Stimulated activated CD4-positive, alpha-beta T cell treated with anti-CD3 and anti-CD28 coated beads, Interleukin-12 subunit alpha, Interleukin-12 subunit beta, amount 100 ng/mL, for 4 hours (primary cell): ENCODE results near the gene EIF3J.
A peak's percentile ranks its signal among the peaks of the same experiment; 100 is the strongest.
"Not testable (repeated sequence)": the region's sequence is repeated elsewhere in the genome, so short reads cannot be mapped to it uniquely, and the experiment has no call there.

ENCODE experiments used
- DNase-seq: peaks from one replicate; pipeline ENCODE4 v3.0.0-alpha.2; 2020

EIF3J gene, protein sequence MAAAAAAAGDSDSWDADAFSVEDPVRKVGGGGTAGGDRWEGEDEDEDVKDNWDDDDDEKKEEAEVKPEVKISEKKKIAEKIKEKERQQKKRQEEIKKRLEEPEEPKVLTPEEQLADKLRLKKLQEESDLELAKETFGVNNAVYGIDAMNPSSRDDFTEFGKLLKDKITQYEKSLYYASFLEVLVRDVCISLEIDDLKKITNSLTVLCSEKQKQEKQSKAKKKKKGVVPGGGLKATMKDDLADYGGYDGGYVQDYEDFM

DNA sequence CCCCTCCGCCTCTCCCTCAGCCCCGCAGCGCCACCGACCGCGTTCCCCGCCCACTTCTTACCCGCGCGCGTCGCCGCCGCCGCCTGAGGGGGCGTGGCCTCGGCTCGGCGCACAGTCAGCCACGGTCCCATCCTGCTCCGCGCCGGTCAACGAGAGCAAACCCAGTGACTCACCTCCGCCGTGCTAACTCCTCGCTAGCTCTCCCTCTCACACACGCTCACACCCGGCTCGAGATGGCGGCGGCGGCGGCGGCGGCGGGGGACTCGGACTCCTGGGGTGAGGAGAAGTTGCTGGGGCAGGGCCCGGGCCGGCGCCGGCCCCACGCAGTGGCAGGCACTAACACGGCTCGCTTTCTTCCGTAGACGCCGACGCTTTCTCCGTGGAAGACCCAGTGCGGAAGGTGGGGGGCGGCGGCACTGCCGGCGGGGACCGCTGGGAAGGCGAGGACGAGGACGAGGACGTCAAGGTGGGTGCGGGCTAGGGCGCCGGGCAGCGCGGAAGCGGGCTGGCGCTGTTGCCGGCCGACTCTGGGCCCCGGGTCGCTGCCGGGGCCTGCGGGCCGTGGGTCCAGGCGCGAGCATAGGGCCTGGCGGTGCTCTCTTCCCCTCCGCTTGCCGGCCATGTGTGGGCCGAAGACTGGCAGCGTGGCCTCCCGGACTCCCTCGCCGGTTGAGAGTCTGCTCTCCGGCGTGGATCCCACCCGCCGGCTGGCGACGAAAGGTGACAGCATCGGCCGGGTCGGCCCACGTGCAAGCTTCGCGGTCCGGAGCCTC is at the start of gene EIF3J:
Gene EIF3J, plus strand, starts transcription at position 186 of the 773 bp plus-strand sequence. Its CDS starts 48 bp downstream, at position 234.
- DNase-seq, result peak; percentile 91

GRCh38 chr15:44489464-44489863 is 47.5 kb upstream of the EIF3J start:
- DNase-seq, result no peak

DNA sequence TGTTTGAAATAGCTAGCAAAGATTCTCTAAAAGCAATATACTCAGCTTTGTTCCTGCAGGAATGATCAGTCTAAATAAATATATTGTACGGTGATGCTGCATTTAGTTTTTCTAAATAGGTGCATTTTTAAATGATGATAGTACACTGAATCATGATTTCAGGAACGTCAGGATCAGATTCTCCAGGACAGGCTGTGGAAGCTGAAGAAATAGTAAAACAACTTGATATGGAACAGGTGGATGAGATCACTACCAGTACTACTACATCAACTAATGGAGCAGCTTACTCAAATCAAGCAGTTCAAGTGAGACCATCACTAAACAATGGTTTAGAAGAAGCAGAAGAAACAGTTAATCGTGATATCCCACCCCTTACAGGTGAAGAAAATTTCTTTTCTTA is 46.3 kb upstream of the EIF3J start:
- no peak for DNase-seq

DNA sequence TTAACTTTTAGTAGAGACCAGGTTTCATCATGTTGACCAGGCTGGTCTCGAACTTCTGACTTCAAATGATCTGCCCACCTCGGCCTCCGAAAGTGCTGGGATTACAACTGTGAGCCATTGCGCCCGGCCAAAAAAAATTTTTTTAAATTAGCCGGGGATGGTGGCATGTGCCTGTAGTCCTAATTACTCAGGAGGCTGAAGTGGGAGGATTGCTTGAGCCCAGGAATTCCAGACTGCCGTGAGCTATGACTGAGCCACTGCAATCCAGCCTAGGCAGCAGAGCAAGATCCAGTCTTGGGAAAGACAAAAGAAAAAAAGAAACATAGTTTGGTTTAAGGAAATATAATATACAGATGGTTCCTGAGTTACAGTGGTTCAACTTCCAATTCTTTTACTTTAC is 44.9 kb upstream of the EIF3J start:
- no peak for DNase-seq

GRCh38 chr15:44492672-44493071 is 44.3 kb upstream of the EIF3J start:
- no peak for DNase-seq

DNA sequence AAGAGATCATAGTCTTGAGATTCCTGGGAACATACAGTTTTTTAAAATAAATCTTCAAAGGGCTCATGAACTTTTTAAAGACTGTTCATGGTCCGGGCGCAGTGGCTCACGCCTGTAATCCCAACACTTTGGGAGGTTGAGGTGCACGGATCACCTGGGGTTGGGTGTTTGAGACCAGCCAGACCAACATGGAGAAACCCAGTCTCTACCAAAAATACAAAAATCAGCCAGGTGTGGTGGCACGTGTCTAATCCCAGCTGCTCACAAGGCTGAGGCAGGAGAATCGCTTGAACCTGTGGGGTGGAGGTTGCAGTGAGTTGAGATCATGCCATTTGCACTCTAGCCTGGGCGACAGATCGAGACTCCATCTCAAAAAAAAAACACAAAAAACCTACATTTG is 41.4 kb upstream of the EIF3J start:
- DNase-seq, result no peak

GRCh38 chr15:44500555-44500954 is 36.4 kb upstream of the EIF3J start:
- no peak for DNase-seq

DNA sequence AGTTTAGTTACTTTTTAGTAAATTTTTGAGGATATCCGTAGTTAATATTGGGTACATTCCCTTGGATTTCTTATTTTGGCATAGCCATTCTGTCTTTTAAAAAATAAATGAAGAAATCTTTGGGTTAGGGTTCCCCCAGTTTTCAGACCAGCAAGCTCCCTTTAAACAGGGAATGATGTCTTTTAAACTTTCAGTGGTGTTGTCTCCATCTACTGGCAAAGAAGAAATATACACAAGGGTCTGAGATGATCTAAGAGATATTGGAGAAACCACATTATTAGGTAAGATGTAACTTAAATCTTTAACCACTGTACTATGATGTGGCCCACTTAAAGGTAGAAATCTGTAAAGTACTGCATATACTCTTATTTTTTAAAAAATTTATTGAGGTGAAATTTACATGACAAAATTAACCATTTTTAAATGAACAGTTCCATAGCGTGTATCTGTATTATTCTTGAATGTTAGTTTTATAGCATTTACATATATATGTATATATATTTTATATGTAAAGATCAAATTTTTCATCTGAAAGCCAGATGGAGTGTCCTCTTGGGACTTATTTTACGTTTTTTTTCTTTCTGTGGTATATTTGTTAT is 35.1 kb upstream of the EIF3J start:
- DNase-seq, result no peak

DNA sequence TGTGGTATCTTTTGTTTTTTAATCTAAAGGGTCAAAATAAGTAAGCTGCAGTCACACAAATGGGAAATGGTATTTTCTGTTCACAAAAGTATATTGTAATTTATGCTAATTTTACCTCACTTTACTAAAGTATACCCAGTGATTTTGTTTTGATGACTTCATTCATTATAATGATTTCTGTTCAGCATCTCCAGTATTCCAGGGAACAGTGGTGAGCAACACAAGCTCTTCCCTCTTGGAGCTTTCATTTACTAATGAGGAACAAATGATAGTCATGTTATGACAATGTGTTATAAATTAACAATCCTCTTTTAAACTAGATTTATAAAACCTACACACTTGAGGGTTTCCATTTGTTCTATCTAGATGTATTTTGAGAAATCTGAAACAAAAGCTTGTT is 20.5 kb upstream of the EIF3J start:
- DNase-seq, result no peak

GRCh38 chr15:44519537-44519936 is 17.4 kb upstream of the EIF3J start:
- DNase-seq, result no peak

DNA sequence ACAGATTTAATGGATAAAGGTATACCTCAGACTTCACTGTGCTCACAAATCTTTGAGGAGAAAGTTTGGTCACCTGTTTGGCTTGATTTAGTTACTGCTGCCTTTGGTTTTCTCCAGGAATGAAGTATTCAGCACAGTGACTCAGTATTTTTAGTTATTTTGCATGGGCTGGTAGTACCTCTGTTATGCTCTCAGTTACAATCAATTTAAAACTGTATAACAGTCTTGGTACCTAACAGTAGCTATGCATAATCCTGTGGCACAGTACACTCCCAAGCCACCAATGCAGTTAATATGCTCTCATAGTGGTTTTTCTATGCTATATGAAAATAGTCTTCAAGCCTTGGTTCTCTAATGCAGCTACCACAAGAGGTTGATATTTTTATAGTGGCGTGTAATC is 11.9 kb upstream of the EIF3J start:
- DNase-seq, result no peak

DNA sequence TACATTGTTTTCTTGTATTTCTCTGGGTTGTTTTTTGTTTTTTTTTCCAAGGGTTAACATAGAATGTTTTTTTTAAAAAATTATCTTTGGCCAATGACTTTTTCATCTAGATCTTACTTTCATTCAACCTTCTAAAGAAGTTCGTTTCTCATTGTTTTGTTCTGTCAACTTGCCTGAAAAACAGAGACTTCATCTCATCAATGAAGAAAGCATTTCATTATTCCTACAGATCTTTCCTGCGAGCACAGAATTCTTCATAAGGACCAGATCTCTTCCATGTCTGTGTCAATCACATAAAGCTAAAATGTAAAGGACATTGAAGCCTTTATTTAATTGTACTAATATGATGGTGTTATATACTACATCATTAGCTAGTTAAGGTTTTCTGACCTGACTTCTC is 9.7 kb upstream of the EIF3J start:
- no peak for DNase-seq

DNA sequence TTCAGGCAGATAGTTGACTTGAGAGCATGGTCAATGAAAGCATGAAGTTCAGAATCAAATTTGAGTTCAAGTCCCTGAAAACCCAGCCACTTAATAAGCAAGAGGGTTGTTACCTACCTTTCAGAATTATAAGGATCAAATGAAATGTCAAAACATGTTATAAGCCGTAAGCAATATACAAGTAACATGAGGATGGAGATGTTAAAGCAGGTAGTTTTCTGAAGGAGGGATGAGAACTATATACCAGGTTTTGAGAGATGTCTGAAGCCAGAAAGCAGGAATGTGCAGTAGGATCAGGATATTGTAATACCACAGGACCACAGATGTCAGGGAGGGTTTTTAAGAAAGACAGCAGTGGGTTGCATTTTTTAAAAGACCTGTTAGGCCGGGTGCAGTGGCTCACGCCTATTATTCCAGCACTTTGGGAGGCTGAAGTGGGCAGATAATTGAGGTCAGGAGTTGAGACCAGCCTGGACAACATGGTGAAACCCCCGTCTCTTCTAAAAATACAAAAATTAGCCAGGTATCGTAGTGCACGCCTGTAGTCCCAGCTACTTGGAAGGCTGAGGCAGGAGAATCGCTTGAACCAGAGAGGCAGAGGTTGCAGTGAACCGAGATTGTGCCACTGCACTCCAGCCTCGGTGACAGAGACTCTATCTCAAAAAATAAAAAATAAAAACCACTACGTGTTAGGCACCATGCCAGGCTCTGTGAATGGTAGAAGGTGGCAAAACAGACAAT is 6.9 kb upstream of the EIF3J start:
- DNase-seq, result no peak

DNA sequence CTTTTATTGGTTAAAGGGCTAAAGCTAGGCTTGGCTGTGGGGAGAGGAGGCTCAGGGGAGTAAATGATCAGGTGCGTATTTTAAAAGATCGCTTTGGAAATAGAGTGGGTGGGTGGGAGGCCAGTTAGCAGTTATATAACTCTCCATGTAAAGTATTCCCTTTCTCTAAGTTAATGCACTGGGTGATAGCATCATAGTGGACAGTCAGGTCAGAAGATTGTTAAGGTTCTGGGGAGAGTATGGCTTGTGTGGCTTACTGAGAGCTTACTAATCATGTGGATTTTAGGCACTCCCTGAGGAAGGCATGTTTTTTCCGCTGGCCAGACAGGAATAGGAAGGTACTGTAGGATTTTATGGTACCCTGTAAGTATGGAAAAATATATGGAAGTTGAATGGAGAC is 6.3 kb upstream of the EIF3J start:
- DNase-seq, result no peak

GRCh38 chr15:44532275-44532674 is 4.7 kb upstream of the EIF3J start:
- DNase-seq, result not testable (repeated sequence)

DNA sequence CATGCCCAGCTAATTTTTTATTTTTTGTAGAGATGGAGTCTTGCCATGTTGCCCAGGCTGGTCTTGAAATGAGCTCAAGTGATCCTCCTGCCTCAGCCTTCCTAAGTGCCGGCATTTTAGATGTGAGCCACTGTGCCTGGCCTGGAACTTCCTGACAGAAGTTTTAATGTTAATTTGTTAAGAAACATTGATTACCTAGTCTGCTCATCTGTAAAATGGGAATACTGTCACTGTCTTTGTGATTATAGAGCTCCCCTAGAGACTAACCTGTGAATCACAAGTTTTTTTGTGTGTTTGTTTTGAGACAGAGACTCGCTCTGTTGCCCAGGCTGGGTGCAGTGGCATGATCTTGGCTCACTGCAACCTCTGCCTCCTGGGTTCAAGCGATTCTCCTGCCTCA is 4.3 kb upstream of the EIF3J start:
- no peak for DNase-seq

DNA sequence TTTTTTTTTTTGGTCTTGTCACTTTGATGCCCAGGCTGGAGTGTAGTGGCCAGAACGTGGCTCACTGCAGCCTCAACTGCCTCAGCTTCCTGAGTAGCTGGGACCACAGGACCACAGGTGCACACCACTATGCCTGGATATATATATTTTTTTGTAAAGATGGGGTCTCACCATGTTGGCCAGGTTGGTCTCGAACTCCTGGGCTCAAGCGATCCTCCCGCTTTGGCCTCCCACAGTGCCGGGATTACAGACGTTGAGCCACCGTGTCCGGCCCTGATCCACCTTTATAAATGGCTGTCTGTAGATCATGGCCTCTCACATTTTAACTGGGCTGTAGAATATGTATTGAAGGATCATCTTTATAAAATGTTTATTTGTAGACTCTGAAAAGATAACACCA is 1.9 kb upstream of the EIF3J start:
- no peak for DNase-seq

DNA sequence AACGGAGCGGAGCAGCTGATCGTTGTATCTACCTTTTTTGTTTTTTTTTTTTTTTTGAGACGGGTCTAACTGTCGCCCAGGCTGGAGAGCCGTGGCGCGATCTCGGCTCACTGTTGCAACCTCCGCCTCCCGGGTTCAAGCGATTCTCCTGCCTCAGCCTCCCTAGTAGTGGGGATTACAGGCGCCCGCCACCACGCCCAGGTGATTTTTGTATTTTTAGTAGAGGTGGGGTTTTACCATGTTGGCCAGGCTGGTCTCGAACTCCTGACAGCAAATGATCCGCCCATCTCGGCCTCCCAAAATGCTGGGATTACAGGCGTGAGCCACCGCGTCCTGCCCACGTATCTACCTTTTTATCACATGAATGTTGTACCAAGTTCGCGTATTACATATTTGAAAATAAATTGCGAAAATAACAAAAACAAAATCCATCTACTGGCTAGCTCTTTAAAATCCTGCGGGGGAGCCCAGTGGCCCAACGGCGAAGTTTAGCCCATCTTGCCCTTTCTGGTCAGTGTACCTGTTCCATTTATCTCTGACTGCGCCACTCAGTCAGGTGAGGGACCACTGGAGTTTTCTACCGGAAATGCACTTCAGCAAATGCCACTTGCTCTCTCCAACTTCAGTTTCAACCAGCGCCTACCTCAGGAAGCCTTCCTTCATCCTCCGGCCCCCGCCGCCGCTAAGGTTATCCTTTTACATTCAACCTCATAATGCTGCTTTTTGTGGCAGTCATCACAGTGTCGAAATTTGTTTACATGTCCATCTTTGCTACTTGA is 1.2 kb upstream of the EIF3J start:
- peak; percentile 21 for DNase-seq

DNA sequence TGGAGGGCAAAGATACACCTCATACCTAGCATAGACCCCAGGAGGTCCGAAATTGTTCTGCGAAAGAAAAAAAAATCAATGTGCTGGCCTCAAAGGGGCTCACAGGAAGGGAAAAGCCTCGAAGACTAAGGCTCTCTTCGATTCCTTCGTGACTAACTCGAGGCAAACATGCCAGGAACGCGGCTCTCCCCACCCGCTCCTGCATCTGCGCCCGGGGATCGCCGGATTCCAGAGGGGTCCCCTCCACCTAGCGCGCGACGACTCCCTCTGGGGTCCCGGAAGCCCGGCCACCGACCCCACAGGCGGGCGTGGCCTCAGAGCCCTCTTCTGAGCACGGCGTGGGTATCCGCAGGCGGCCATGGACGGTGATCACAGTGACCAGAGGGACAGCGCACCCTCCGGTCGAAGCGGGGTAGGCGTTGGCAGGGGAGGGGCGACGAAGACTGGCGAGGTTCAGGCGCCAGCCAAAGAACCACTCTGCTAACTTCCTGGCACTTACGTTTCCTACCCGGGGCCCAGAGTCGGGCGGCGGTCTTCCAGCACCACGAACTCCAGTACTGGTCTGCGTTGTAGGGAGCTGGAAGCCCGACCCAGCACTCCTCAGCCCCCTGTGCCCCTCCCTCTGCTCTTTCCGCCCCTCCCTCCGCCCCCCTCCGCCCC is 515 bp upstream of the EIF3J start:
- DNase-seq, result no peak

GRCh38 chr15:44537735-44538240 is 841 bp downstream of the EIF3J start:
- no peak for DNase-seq

- no peak for DNase-seq
Measured at GRCh38 chr15:44541282-44541958, 4.5 kb downstream of the EIF3J start.
